Measurements from ENCODE around the gene DIS3.
"Not testable (repeated sequence)": the region's sequence is repeated elsewhere in the genome, so short reads cannot be mapped to it uniquely, and the experiment has no call there.

The DIS3 gene, protein sequence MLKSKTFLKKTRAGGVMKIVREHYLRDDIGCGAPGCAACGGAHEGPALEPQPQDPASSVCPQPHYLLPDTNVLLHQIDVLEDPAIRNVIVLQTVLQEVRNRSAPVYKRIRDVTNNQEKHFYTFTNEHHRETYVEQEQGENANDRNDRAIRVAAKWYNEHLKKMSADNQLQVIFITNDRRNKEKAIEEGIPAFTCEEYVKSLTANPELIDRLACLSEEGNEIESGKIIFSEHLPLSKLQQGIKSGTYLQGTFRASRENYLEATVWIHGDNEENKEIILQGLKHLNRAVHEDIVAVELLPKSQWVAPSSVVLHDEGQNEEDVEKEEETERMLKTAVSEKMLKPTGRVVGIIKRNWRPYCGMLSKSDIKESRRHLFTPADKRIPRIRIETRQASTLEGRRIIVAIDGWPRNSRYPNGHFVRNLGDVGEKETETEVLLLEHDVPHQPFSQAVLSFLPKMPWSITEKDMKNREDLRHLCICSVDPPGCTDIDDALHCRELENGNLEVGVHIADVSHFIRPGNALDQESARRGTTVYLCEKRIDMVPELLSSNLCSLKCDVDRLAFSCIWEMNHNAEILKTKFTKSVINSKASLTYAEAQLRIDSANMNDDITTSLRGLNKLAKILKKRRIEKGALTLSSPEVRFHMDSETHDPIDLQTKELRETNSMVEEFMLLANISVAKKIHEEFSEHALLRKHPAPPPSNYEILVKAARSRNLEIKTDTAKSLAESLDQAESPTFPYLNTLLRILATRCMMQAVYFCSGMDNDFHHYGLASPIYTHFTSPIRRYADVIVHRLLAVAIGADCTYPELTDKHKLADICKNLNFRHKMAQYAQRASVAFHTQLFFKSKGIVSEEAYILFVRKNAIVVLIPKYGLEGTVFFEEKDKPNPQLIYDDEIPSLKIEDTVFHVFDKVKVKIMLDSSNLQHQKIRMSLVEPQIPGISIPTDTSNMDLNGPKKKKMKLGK

GRCh38 chr13:72781451-72782439 is at the start of gene DIS3, which contains the start of gene PIBF1:
DIS3 (minus strand) TSS chr13:72781900; CDS start chr13:72781832, 68 bp downstream.
PIBF1 (plus strand) TSS chr13:72782133; CDS start chr13:72783470, 1,337 bp downstream.
- FAIRE-seq: peak; percentile 99

DNA sequence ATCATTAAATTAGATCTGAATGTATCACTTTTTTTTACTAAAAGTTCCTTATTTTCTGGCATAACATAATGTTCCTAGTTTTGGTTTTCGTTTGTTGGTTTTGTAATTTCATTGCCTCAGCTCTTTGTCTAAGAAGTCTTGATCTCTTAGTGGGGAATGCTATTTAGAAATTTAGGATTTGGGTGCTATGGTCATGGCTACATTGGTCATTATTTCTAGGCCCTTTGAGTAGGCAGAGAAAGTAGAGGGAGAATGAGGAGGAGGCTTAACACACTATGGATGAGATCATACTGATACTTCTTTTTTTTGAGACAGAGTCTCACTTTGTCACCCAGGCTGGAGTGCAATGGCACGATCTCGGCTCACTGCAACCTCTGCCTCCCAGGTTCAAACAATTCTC is 42.0 kb upstream of the DIS3 start:
- FAIRE-seq: no peak

DNA sequence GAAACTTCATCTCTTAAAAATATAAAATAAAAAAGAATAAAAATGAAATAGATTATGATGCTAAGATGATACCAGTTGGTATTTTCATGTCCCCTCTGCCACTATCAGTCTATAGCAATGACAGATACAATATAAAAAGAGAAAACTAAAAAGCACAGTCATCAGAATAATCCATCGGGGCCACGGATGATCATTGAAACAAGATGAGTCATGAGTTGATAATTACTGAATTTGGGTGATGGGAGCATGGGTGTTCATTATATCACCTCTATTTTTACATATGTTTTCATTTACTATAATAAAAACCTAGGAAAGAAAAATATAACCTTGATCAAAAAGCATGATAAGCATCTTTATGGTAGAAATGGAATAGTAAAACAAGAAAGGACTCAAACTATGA is 41.4 kb upstream of the DIS3 start:
- FAIRE-seq: no peak

GRCh38 chr13:72820898-72821279 is 39.2 kb upstream of the DIS3 start:
- no peak for FAIRE-seq

DNA sequence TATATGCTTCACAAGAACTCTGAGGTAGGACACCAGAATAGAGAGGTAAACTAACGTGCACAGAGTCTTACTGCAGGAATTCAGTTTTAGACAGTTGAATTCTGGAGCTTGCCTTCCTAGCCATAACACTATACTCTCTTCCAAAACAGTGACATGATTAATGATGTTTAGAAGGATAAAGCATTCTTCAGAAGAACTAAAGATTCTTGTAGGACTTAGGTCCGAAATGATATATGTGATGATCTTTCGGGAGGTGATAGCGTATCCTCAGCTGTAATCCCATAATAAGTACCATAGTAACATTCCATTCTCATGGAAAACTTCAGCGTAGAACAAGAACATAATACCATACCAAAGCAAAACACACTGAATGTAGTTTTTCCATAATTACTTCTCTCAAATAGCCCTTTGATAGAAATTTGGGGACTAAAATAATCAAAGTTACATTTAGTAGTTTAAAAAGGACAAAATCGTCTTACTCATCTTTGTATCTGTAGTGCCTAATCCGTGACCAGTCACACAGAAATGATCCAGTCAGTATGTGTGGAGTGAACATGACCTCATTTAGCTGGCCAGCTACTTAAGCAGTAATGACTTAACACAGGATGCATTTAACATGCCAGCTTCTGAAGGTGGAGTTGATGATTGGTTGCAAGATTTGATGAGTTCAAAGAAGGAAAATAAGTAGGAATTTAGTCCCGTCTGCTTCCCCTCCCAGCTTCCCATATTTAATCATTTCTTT is 38.6 kb upstream of the DIS3 start:
- no peak for FAIRE-seq

- peak; percentile 94 for FAIRE-seq
Observed at GRCh38 chr13:72808917-72809500, 27.3 kb upstream of the DIS3 start.

GRCh38 chr13:72806514-72806913 is 24.8 kb upstream of the DIS3 start:
- FAIRE-seq: not testable (repeated sequence)

DNA sequence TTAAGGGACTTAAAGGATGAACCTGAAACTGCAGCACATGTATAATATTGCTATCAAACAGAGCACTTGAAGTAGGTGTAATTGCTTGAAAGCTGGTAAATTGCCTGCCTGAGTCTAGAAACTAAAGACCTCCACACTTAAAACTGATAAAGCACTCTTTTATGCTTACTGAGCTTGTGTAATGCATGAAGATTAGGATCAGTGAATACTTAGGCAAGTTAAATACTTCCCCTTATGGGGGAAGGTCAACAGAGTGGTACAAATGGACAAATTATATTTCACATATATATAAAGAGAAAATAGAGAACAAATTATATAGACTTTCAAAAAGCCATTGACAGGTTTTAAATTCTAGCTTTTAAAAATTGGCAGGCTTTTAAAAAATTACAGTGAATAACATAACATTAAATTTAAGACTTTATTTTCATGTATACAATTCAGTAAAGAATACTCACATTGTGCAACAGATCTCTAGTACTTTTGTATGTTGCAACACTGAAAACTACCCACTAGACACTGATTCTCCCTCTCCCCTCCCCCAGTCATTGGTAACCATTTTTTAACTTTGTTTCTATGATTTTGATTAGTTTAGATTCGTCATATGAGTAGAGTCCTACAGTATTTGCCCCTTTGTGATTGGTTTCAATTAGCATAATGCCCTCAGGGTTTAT is 24.1 kb upstream of the DIS3 start:
- no peak for FAIRE-seq

DNA sequence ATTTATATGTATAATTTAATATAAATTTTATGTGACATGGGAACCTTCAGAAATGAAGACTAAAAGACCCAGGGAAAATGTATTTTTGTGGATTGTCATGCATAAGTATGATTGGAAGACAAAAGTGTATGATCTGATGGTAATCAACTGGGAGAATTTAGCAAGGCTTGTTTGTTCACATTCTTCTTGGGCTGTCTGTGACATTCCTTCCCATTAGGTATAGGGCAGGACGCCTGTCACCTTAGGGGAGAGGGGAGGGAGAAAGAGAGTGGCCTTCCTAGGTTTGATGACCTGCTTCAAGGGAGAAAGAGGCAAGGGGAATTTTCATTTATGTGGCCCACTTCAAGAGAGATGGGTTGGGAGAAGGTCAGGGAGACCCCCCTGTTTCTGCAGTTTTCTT is 22.6 kb upstream of the DIS3 start:
- FAIRE-seq: no peak

DNA sequence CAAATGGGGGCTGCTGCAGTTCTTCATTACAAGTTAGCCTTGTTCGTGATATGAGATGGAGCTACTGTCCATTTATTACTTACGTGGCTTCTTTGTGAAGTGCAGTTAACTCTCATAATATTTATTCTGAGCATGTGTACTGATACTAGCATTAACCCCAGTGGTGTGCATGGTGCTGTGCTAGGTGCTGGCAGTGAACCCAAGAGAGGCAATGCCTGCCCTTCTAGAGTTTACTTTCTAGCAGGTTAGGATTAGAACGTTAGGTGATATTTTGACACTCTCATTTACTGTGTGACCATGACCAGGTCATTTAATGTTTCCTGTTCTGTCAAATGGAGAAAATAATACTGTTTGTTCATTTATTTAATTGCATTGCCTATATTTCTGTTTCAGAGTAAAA is 17.1 kb upstream of the DIS3 start:
- FAIRE-seq: no peak

DNA sequence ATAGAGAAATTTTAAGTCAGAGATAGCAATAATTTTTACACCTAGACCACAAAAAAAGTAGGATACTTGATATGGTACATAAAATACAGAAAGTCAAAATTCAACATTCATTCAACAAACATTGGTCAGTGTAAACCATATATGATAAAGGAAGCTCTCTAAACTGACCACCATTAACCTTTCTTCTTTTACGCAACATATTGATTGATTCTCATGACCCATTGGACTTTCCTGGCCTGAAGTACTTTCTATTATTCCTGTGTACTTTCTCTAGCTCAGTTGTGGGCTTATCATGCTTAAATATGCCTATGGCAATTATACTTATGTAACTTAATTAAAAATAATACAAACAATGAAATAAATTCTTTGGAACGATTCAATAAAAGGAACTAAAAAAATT is 10.9 kb upstream of the DIS3 start:
- FAIRE-seq: no peak

DNA sequence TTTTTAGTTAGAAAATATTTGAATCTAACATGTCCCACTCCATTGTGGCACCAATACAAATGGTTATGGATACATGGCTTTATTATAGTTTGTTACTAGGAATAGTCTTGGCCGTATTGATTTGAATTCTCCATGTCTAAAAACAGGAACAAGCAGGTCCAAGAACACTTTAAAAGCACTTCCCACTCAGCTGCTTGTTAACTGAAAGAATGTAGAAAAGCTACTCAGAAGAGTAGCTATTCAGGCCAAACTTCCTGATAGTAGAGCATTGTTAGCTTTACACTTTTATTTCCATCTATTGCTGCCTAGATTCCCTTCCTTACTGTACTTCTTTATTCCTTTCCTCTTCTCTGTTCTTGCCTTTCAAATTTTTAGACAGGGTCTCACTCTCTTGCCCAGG is 7.1 kb upstream of the DIS3 start:
- no peak for FAIRE-seq

- FAIRE-seq: not testable (repeated sequence)
Observed at GRCh38 chr13:72784679-72785078, 3.0 kb upstream of the DIS3 start.

DNA sequence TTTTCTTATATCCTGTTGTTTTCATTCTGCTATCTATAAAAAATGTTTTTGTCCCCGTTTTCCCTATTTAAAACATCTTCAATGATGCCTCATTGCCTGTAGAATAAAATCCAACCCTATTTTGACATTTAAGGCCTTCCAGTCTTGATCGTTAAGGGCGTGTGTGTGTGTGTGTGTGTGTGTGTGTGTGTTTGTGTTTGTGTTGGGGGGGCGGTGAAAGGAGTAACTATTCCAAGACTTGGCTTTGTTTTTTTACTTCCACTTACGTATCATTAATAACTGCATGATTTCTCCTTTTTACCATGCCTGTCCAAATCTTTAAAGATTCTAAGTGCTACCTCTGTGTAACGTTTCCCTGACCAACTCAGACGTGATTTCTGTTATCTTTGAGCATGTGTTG is 1.0 kb upstream of the DIS3 start:
- FAIRE-seq: no peak

DNA sequence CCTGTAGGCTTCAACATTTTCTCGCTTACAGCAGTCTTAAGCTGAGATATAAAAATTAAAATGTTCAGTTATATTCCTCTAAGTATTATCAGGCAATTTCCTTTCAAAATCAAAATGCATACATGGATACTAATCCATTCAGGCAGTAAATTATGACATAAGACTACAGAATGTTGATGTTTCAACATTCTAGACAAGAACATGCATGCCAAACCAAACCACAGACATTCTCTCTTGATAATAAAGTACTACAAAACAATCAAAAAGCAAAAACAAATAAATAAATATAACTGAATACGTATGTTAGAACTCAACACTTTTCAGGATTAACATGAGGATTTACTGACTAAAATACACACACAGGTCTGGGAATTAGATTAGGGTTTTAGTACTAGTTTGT is 7.7 kb downstream of the DIS3 start:
- FAIRE-seq: no peak

DNA sequence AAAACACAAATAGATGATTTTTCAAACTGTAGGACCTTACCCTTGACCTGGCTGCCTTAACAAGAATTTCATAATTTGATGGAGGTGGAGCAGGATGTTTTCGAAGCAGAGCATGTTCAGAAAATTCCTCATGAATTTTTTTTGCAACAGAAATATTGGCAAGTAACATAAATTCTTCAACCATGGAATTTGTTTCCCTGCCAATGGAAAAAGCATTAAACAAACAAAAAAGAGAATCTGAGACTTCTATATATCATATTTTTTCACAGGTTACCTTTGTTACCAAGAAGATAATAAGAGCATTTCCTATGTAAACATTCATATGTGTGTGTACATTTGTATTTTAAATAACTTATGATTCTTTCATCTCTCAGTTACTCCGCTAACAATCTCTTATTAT is 18.3 kb downstream of the DIS3 start:
- FAIRE-seq: no peak

GRCh38 chr13:72760189-72760588 is 21.5 kb downstream of the DIS3 start:
- no peak for FAIRE-seq

- no peak for FAIRE-seq
Observed at GRCh38 chr13:72757792-72758535, 23.7 kb downstream of the DIS3 start.

DNA sequence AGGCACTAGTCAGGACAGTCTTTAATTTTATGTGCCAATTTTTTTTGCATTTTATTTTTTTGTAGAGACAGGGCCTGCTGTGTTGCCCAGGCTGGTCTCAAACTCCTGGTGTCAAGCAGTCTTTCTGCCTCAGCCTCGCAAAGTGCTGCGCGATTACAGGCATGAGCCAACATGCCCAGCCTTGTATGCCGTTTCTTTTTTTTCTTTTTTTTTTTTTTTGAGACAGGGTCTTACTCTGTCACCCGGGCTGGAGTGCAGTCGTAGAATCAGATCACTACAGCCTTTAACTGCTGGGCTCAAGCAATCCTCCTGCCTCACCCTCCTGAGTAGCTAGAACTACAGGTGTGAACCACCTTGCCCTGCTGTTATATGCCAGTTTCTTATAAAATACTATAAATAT is 27.6 kb downstream of the DIS3 start:
- no peak for FAIRE-seq

DNA sequence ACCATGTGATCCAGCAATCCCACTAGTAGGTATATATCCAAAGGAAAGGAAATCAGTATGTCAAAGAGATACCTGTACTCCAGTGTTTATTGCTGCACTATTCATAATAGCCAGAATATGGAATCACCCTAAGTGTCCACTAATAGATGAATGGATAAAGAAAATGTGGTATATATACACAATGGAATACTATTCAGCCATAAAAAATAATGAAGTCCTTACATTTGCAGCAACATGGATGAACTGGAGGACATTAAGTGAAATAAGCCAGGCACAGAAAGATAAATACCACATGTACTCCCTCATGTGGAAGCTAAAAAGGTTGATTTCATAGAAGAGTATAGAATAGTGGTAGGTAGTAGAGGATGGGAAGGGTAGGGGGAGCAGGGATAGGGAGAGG is 30.5 kb downstream of the DIS3 start:
- FAIRE-seq: no peak

Measured in G401.6 (cell line).